GM04504 (cell line): Measurements from ENCODE around the gene NRDE2.
"Not testable (repeated sequence)": the region's sequence is repeated elsewhere in the genome, so short reads cannot be mapped to it uniquely, and the experiment has no call there.

Experiments
- DNase-seq: peaks from one replicate; pipeline ENCODE4 v3.0.0-alpha.2; 2012; ENCODE audit warnings: low read depth

The NRDE2 gene

DNA sequence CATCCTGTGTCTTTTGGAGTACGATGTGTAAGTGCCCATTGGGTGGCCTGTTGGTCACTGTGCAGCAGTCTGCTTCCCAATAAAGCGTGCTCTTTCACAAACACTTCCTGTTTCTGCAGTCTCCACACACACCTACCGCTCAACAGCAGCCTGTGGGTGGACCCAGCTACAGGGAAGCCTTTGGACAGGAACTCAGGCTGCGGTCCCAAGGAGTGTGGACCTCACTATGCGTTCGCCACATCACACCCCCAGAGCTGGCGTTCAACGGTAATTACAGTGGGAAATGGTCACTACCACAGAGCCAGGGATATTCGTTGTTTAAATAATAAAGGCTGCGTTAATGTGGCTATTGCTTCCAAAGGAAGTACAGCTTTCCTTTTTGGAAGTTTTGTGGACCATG is 59.2 kb downstream of the NRDE2 start:
- DNase-seq, result no peak

DNA sequence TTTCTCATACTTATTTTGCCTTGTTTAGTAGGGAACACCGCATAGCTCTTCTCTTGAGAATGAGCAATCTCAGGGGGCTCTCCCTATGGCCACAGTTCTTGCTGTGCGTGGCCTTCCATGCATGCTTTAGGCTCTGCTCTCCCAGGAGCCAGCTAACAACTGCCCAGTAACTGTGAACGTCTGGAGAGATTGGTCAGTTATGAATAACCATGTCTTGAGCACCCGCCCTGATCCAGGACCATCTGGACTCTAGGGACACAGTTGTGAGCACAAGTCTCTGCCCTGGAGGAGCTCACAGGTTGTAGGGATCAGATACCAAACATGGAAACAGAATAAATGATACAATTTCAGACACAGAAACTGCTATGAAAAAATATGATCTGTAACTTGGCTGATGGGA is 63.3 kb downstream of the NRDE2 start:
- no peak for DNase-seq

DNA sequence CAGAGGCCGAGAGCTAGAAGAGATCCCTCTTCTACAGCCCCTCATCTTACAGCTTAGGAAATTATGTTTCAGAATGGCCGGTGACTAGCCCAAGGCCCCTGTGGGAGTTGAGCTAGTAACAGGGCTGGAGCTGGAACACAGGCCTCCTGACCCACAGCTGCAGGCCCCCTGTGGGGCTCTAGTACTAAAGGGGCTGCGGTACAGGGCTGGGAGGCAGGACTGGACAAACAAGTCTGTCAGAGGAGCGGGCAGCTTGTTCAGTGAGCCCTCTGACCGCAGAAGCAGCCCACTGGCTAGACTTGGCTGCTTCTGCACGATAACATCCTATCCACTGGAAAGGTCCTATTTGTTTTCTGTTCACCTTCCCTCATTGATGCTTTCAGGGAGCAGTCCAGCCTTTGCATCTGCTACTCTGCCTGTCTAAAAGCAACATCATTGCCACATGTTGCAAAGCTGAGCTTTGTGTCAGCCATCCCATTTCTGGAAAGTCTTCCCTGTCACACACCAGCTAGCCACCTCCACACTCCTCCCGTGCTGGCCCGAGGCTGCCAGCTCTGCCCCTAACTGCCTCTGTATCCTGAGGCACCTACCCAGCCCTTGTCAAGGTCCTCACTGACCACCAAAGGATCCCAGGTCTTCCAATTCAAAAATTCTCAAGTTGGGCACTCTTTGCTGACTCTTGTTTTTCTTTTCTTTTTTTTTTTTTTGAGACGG is 65.1 kb downstream of the NRDE2 start:
- DNase-seq, result no peak

DNA sequence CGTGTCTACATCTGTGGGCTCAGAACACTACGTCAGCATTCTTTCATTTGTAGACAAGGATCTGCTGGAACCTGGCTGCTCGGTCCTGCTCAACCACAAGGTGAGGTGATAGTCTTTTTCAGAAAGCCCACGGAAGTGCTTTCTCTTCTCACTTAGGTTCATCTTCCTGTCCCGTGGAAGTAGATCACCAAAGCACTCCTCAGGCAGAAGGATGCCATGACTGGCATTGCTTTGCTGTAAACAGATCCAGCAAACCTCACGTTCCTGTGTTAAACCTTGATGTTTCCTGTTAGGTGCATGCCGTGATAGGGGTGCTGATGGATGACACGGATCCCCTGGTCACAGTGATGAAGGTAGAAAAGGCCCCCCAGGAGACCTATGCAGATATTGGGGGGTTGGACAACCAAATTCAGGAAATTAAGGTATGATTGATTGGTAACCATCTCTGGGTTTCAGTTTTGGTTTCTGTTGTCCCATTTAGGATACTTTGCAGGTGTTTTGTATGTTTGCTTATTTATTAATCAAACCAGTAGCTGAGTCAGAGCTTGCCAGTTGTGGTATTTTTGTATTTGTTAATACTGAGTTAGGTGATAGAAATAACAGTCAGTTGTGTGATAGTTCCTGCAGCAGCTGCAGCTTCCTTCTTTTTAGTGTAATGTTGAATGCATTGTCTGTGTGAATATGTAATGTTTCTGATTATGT is 67.8 kb downstream of the NRDE2 start:
- DNase-seq, result no peak

DNA sequence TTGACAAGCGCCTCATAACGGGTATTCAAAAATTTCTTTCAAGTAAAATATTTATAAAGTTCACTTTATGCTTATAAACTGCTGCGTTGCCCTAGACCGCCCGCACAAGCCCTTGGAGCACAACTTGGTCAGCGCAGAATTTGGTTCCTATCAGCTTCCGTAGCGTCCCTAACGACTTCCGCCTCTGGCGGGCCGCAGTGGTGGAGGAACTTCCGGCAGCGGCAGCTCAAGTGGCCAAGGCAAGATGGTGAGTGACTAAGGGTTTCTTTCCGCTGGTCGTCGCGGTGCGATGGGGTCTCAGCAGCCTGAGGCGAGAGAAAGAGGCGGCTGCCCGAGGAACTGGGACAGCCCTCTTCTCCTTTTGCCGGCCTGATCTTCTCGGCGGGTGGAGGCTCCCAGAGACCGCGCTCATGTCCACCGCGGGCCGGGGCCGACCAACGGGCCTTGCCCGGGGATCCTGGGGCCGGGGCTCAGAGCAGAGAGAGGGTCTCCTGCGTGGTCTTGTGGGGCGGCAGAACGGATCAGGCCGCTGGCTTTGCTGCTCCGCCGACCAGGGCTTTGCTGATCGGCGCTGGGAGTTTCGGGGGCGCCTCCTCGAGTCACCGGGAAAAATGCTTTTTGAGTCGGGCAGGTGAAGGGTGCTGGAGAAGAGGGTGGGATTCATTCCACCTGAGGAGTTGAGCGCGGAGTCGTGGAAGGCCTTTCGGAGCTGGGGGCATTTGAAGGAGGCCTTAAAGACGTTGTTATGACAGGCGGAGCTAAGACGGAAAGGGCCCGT is 75.2 kb downstream of the NRDE2 start, which contains the start of gene PSMC1:
Gene PSMC1 (plus strand): TSS at position 200 of the 778 bp plus-strand sequence. CDS start 45 bp downstream, at position 245.
- peak; percentile 84 for DNase-seq

DNA sequence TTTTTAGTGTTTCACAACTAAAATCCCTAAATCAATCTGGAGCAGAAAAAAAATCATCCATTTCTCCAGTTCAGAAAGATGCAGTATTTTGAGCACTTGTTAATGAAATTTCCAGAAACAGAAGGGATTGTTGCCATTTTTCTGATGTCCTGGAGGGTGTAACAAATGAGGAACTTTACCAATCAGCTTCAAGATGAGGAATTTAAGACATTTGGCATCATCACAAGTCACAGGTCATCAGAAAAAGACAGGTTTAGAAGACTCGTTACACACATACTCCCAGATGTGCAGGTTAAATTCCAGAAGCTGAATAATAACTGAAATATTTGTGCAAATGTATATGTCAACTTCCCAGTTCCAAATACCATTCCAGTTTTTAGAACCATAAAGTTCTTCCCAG is 75.9 kb downstream of the NRDE2 start:
- DNase-seq, result no peak

DNA sequence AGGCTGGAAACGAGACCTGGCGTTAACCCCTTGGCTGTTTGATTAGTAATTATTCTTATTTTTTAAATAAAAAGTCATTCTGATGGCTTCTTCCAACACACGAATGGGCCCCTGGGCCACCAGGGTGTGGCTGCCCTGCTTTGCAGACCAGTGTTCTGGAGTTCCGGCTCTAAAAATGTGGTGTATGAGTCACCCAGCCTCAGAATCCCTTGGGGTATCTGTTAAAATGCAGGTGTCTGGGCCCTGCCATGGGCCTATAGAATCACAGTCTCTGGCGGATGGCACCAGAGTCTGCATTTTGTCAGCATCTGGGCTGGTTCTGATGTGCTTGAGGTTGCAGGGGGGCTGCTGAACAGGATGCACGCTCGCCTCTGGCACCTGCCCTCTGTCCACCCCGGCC is 77.9 kb downstream of the NRDE2 start:
- DNase-seq, result no peak

DNA sequence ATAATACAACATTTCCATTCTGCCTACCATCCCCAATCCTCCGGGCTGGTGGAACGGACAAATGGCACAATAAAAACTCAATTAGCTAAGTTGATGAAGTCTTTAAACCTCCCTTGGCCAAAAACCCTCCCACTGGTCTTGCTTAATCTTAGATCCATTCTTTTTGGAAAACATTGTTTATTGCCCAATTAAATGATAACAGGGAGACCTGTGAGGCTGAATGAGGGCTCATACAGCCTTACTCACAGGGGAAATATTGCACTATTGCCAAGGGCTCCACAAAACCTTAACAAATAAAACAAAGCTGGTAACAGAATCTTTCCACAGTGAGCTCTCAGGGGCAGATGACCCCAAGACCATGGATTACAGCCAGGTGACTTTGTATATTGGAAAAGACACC is 83.1 kb downstream of the NRDE2 start:
- DNase-seq, result no peak

DNA sequence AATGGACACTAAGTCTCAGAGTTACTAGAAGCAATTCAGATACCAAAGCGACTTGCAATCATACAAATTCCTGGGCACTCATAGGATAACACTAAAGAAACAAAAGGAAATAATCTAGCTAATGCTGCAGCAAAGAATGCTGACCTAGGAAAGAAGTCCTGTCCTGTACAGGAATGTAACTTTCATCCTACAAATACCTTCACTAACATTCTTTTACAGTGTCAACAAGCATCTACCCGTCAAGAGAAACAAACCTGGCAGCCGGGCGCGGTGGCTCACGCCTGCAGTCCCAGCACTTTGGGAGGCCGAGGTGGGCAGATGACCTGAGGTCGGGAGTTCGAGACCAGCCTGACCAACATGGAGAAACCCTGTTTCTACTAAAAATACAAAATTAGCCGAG is 84.3 kb downstream of the NRDE2 start:
- DNase-seq, result not testable (repeated sequence)

DNA sequence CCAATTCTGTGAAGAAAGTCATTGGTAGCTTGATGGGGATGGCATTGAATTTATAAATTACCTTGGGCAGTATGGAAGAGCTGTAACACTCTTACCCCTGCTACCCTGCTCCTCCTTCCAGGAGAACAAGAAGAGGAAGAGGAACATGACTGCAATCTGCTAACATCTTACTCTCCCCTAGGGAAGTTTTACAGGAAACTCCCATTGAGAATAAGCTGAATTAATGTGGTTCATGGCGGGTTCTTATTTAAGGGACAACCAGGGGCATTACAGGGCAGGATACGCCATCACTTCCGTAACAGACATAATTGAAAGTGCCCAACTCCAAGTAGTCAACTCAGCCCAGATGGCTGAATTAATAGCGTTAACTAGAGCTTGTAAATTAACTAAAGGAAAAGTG is 84.8 kb downstream of the NRDE2 start:
- DNase-seq, result no peak

DNA sequence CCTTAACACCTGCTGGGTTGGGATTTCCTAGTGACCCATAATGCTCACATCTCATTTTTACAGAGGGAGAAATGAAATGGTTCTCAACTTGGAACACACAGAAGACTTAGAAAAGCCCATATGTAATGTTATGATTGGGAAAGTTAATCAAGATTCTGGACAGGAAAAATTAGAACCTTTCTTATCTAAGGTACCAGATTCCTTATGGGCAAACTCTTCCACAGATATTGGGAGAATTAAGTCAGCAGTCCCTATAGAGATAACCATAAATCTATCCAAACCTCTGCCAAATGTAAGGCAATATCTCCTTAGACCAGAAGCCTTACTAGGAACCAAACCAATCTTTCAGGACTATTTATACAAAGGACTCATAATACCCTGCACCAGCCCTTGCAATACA is 89.3 kb downstream of the NRDE2 start:
- DNase-seq, result no peak

DNA sequence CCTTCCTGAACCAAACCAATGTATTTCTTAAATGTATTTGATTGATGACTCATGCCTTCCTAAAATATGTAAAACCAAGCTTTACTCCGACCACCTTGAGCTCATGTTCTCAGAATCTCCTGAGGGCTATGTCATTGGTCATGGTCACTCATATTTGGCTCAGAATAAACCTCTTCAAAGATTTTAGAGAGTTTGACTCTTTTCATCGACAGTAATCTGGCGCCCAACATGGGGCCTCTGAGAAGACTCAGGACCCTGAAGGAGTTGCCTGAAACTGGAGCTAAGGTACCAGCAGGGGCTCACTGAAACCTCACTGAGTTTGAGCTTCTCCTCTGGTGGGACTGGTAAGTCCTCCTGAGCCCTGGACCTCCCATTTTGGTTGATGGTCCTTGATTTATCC is 92.6 kb downstream of the NRDE2 start:
- DNase-seq, result no peak

DNA sequence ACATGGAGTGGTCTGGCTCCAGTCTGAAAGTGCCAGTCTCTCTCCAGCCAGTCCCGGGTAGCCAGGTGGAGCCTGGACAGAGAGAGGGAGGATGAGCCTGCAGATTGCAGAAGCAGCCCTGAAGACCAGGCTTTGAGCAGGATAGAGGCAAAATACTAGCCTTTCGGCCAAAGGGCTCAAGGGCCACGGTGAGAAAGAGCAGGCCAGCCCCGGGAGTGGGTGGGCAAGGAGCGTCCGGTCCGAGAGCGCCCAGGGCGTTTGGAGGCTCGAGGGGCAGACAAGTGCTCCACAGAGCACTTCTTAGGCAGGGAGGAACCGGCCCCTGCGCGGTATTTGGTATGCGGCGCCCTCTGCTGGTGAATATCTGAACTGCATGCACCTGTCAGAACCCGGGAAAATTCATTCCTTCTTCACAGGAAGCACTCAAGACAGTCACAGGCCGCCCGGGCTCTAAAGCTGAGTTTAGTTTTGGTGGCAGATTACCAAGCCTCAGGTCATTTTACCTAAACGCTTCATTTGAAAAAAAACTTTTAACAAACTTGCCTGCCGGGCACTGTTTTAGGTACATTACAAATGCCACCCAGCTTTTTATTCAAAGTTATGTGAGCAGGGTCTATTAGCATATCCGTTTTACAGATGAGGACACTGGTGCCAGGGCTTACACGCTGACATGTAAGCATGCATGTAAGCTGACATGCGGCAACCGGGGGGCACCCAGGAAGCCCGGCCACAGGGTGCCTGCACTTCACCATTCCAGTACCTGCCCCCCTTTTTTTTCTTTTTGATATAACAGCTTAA is 96.4 kb downstream of the NRDE2 start:
- DNase-seq, result peak; percentile 33

DNA sequence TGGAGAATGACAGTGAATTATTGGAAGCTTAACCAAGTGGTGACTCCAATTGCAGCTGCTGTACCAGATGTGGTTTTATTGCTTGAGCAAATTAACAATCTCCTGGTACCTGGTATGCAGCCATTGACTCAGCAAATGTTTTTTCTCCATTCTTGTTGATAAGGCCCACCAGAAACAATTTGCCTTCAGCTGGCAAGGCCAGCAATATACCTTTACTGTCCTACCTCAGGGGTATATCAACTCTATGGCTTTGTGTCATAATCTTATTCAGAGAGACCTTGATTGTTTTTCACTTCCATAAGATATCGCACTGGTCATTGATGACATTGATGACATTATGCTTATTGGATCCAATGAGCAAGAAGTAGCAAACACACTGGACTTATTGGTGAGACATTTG is 101.8 kb downstream of the NRDE2 start:
- DNase-seq, result not testable (repeated sequence)

DNA sequence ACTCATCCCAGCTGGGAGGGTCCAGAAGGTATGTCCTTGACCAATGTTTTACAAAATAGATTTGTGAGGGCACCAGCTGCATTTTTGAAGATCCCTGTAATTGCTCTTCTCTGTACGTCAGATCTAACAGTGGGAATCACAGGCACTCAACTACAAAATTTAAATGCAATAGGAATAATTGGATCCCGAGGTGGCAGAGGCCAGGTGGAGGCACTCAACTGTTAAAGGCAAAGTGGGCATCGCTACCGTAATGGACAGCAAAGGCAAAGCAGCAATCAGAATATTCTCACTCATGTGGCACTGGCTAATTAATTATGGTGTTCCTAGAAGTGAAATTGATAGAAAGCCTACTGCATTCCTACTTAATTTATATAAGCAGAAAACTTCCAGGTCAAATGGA is 103.3 kb downstream of the NRDE2 start:
- DNase-seq, result no peak
